ENCODE results near the gene LSAMP.
"Not testable (repeated sequence)": the region's sequence is repeated elsewhere in the genome, so short reads cannot be mapped to it uniquely, and the experiment has no call there.

LSAMP gene

DNA sequence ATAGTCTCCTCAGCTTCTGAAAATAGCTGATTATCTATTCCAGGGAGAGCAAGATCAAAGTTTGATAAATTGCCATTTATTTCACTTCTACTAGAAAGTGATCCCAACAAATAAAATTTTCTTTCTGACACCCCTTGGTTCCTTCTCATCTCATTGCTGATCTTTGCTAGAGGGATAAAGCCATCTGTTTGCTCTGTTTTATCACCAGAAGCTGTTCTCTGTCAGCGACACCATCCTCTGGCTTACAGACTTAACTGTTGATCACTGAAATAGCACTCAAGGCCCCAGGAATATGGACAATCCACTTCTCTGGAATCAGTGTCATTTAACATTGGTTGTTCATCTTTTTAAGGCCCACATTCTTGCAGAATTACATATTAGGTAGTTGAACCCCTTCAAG is 219.0 kb downstream of the LSAMP start:
- Histone ChIP-seq H3K27ac (ENCODE audit: low read length) (no peak overlapping the region), H3K9ac (ENCODE audit: low read length) (no peak overlapping the region), H3K9me3 (ENCODE audit: control insufficient read depth, low read depth, low read length) (no peaks in the 10 kb centered on the region), H3K4me1 (ENCODE audit: control insufficient read depth, low read depth, low read length) (no peaks in the 10 kb centered on the region), H3K27me3 (ENCODE audit: control insufficient read depth, insufficient read depth, low read length) (no peaks in the 10 kb centered on the region), H3K4me3 (ENCODE audit: low read length) (no peak overlapping the region), H3K36me3 (ENCODE audit: control insufficient read depth, low read depth, low read length) (no peaks in the 10 kb centered on the region)

DNA sequence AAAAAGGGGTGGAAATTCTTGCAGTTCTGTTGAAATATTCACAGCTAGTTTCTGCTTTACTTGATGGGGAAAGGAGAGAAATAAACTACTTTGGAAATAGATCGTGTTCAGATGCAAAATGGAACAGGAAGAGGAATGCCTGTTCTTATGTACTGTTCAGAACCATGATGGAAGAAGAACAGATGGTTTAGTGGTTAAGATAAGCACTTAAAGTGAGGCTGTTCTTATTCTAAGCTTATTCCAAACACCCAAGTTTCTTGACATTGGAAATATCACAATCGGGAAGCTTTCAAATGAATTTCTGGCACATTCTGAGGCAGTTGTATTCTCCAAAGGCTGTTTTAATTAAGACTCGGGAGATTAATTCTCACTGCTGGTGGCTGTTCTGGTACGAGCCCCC is 228.5 kb downstream of the LSAMP start:
- Histone ChIP-seq H3K9me3 (ENCODE audit: control insufficient read depth, low read depth, low read length) (no peaks in the 10 kb centered on the region), H3K9ac (ENCODE audit: low read length) (no peak overlapping the region), H3K4me3 (ENCODE audit: low read length) (no peak overlapping the region), H3K36me3 (ENCODE audit: control insufficient read depth, low read depth, low read length) (no peaks in the 10 kb centered on the region), H3K27me3 (ENCODE audit: control insufficient read depth, insufficient read depth, low read length) (no peaks in the 10 kb centered on the region), H3K27ac (ENCODE audit: low read length) (no peak overlapping the region), H3K4me1 (ENCODE audit: control insufficient read depth, low read depth, low read length) (no peaks in the 10 kb centered on the region)

- Histone ChIP-seq H3K9ac (ENCODE audit: low read length) (no peak overlapping the region), H3K27me3 (ENCODE audit: control insufficient read depth, insufficient read depth, low read length) (no peaks in the 10 kb centered on the region), H3K4me1 (ENCODE audit: control insufficient read depth, low read depth, low read length) (no peaks in the 10 kb centered on the region), H3K27ac (ENCODE audit: low read length) (no peak overlapping the region), H3K4me3 (ENCODE audit: low read length) (no peak overlapping the region), H3K9me3 (ENCODE audit: control insufficient read depth, low read depth, low read length) (no peaks in the 10 kb centered on the region), H3K36me3 (ENCODE audit: control insufficient read depth, low read depth, low read length) (no peaks in the 10 kb centered on the region)
Observed at GRCh38 chr3:116211901-116212300, 233.4 kb downstream of the LSAMP start.

DNA sequence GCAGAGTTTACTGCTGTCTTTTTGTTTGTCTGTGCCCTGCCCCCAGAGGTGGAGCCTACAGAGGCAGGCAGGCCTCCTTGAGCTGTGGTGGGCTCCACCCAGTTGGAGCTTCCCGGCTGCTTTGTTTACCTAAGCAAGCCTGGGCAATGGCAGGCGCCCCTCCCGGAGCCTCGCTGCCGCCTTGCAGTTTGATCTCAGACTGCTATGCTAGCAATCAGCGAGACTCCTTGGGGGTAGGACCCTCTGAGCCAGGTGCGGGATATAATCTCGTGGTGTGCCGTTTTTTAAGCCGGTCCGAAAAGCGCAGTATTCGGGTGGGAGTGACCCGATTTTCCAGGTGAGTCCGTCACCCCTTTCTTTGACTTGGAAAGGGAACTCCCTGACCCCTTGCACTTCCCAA is 236.5 kb downstream of the LSAMP start:
- not testable (repeated sequence) for H3K4me1 ChIP-seq (ENCODE audit: control insufficient read depth, low read depth, low read length); H3K36me3 ChIP-seq (ENCODE audit: control insufficient read depth, low read depth, low read length); H3K9me3 ChIP-seq (ENCODE audit: control insufficient read depth, low read depth, low read length); H3K27ac ChIP-seq (ENCODE audit: low read length); H3K4me3 ChIP-seq (ENCODE audit: low read length); H3K9ac ChIP-seq (ENCODE audit: low read length); H3K27me3 ChIP-seq (ENCODE audit: control insufficient read depth, insufficient read depth, low read length)

GRCh38 chr3:116200956-116201690 is 244.2 kb downstream of the LSAMP start:
- peaks cover 9% of the 10 kb centered on the region for H3K4me1 ChIP-seq (ENCODE audit: control insufficient read depth, low read depth, low read length)
- H3K9ac ChIP-seq (ENCODE audit: low read length) = no peak overlapping the region
- H3K4me3 ChIP-seq (ENCODE audit: low read length) = no peak overlapping the region
- no peaks in the 10 kb centered on the region for H3K36me3 ChIP-seq (ENCODE audit: control insufficient read depth, low read depth, low read length)
- no peaks in the 10 kb centered on the region for H3K27me3 ChIP-seq (ENCODE audit: control insufficient read depth, insufficient read depth, low read length)
- no peak overlapping the region for H3K27ac ChIP-seq (ENCODE audit: low read length)
- no peaks in the 10 kb centered on the region for H3K9me3 ChIP-seq (ENCODE audit: control insufficient read depth, low read depth, low read length)

DNA sequence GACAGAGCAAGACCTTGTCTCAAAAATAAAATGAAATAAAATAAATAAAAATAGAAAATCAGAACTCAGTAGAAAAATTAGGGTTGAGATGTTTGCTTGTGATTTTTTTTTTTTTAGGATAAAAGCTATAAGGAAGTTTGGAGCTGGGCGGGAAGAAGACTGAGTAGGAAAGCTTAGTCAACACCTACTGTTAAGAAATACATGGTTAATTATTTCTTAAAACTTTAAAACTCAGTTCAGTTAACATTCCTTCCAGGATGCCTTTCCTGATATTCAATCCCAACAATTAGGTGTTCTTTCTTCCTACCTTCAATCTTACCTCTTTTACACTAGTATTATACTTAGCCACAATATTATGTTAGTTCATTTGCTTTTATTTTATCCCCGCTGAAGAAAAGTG is 246.2 kb downstream of the LSAMP start:
- Histone ChIP-seq H3K27me3 (ENCODE audit: control insufficient read depth, insufficient read depth, low read length) (no peaks in the 10 kb centered on the region), H3K9ac (ENCODE audit: low read length) (no peak overlapping the region), H3K4me3 (ENCODE audit: low read length) (no peak overlapping the region), H3K4me1 (ENCODE audit: control insufficient read depth, low read depth, low read length) (peaks cover 9% of the 10 kb centered on the region), H3K27ac (ENCODE audit: low read length) (no peak overlapping the region), H3K9me3 (ENCODE audit: control insufficient read depth, low read depth, low read length) (no peaks in the 10 kb centered on the region), H3K36me3 (ENCODE audit: control insufficient read depth, low read depth, low read length) (no peaks in the 10 kb centered on the region)

DNA sequence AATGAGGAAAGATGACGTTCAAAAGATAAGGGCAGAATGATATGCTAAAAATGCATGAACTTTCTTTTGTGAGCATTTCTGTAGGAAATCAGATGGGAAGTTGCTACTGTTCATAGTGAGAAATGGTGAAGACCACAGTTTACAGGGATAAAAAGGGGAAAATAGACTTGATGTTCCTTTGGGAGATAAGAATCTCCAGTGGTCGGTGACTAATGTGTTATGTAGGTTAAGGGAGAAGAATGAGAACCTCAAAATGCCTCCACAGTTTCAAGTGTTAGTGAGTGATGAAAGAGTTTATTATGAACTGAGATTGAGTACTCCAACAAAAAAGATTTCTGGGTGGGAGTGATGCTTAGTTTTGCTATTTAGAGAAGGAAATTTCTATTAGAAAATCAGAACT is 247.2 kb downstream of the LSAMP start:
- H3K9ac ChIP-seq (ENCODE audit: low read length) = no peak overlapping the region
- H3K27ac ChIP-seq (ENCODE audit: low read length) = no peak overlapping the region
- H3K9me3 ChIP-seq (ENCODE audit: control insufficient read depth, low read depth, low read length) = no peaks in the 10 kb centered on the region
- H3K4me3 ChIP-seq (ENCODE audit: low read length) = no peak overlapping the region
- no peaks in the 10 kb centered on the region for H3K36me3 ChIP-seq (ENCODE audit: control insufficient read depth, low read depth, low read length)
- H3K4me1 ChIP-seq (ENCODE audit: control insufficient read depth, low read depth, low read length) = peaks cover 9% of the 10 kb centered on the region
- no peaks in the 10 kb centered on the region for H3K27me3 ChIP-seq (ENCODE audit: control insufficient read depth, insufficient read depth, low read length)

DNA sequence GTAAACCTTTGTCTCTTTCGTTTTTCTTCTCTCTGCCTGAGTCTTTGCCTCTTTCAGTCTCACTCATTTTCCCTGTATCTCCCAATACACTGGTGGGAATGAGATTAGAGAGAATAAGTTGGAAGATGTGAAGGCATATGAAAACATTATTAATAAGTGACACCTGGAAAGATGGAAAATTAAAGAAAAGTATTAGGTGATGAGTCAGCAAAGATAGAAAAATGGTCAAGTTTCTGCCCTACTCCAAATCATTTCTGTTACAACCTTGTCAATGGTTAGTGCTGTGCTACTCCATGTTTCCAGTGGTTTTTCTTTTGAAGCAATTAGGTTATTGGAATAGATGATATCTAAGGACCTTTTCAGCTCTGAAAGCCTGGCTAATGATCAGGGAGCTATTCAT is 252.8 kb downstream of the LSAMP start:
- H3K9me3 ChIP-seq (ENCODE audit: control insufficient read depth, low read depth, low read length) = no peaks in the 10 kb centered on the region
- no peaks in the 10 kb centered on the region for H3K36me3 ChIP-seq (ENCODE audit: control insufficient read depth, low read depth, low read length)
- no peak overlapping the region for H3K27ac ChIP-seq (ENCODE audit: low read length)
- H3K27me3 ChIP-seq (ENCODE audit: control insufficient read depth, insufficient read depth, low read length) = no peaks in the 10 kb centered on the region
- no peaks in the 10 kb centered on the region for H3K4me1 ChIP-seq (ENCODE audit: control insufficient read depth, low read depth, low read length)
- H3K4me3 ChIP-seq (ENCODE audit: low read length) = no peak overlapping the region
- H3K9ac ChIP-seq (ENCODE audit: low read length) = no peak overlapping the region

- Histone ChIP-seq H3K9ac (ENCODE audit: low read length) (no peak overlapping the region), H3K27ac (ENCODE audit: low read length) (no peak overlapping the region), H3K27me3 (ENCODE audit: control insufficient read depth, insufficient read depth, low read length) (no peaks in the 10 kb centered on the region), H3K9me3 (ENCODE audit: control insufficient read depth, low read depth, low read length) (no peaks in the 10 kb centered on the region), H3K4me1 (ENCODE audit: control insufficient read depth, low read depth, low read length) (no peaks in the 10 kb centered on the region), H3K36me3 (ENCODE audit: control insufficient read depth, low read depth, low read length) (no peaks in the 10 kb centered on the region), H3K4me3 (ENCODE audit: low read length) (no peak overlapping the region)
Observed at GRCh38 chr3:116191409-116191808, 253.9 kb downstream of the LSAMP start.

DNA sequence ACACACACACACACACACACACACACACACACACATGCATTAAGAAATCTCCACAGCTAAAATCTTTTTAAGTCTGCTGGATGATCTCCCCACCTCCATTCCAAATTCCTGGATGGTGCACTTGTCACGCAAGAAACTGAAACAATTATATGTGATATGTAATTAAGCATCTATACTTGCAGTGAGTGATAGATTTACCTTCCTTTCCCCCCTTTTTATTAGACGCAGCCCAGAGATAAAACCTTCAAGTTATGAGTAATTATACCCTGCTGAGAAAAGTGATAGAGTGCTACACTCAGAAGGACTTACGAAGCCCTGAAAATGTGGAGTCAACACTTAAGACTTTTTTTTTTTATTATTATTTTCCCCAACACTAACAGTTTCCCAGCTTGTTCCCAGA is 255.2 kb downstream of the LSAMP start:
- H3K27ac ChIP-seq (ENCODE audit: low read length) = no peak overlapping the region
- no peaks in the 10 kb centered on the region for H3K4me1 ChIP-seq (ENCODE audit: control insufficient read depth, low read depth, low read length)
- no peaks in the 10 kb centered on the region for H3K27me3 ChIP-seq (ENCODE audit: control insufficient read depth, insufficient read depth, low read length)
- H3K9me3 ChIP-seq (ENCODE audit: control insufficient read depth, low read depth, low read length) = no peaks in the 10 kb centered on the region
- no peak overlapping the region for H3K4me3 ChIP-seq (ENCODE audit: low read length)
- no peaks in the 10 kb centered on the region for H3K36me3 ChIP-seq (ENCODE audit: control insufficient read depth, low read depth, low read length)
- H3K9ac ChIP-seq (ENCODE audit: low read length) = no peak overlapping the region

- no peak overlapping the region for H3K9ac ChIP-seq (ENCODE audit: low read length)
- no peaks in the 10 kb centered on the region for H3K27me3 ChIP-seq (ENCODE audit: control insufficient read depth, insufficient read depth, low read length)
- no peaks in the 10 kb centered on the region for H3K36me3 ChIP-seq (ENCODE audit: control insufficient read depth, low read depth, low read length)
- no peak overlapping the region for H3K27ac ChIP-seq (ENCODE audit: low read length)
- H3K9me3 ChIP-seq (ENCODE audit: control insufficient read depth, low read depth, low read length) = no peaks in the 10 kb centered on the region
- no peak overlapping the region for H3K4me3 ChIP-seq (ENCODE audit: low read length)
- no peaks in the 10 kb centered on the region for H3K4me1 ChIP-seq (ENCODE audit: control insufficient read depth, low read depth, low read length)
Observed at GRCh38 chr3:116188231-116188785, 257.0 kb downstream of the LSAMP start.

GRCh38 chr3:116186049-116186448 is 259.2 kb downstream of the LSAMP start:
- H3K4me3 ChIP-seq (ENCODE audit: low read length) = no peak overlapping the region
- no peak overlapping the region for H3K9ac ChIP-seq (ENCODE audit: low read length)
- no peaks in the 10 kb centered on the region for H3K4me1 ChIP-seq (ENCODE audit: control insufficient read depth, low read depth, low read length)
- no peaks in the 10 kb centered on the region for H3K9me3 ChIP-seq (ENCODE audit: control insufficient read depth, low read depth, low read length)
- H3K27me3 ChIP-seq (ENCODE audit: control insufficient read depth, insufficient read depth, low read length) = no peaks in the 10 kb centered on the region
- no peaks in the 10 kb centered on the region for H3K36me3 ChIP-seq (ENCODE audit: control insufficient read depth, low read depth, low read length)
- H3K27ac ChIP-seq (ENCODE audit: low read length) = no peak overlapping the region
